SU-DHL-6 (cell line): ENCODE results near the gene CD70.

Experiments
- CTCF ChIP-seq: fragments of 200-600 bp; sonication (generic); IDR thresholded peaks from one replicate; pipeline ENCODE4 v1.5.1; 2017; ENCODE audit warnings: antibody characterized with exemption, mild to moderate bottlenecking, low read length, moderate library complexity; ENCODE audit not compliant: insufficient read depth, poor library complexity, severe bottlenecking
- EZH2phosphoT487 ChIP-seq: fragments of 200-600 bp; sonication (generic), shearing (Covaris generic); conservative IDR thresholded peaks from 2 replicates; pipeline ENCODE4 v1.6.1; 2018; ENCODE audit warnings: mild to moderate bottlenecking, antibody characterized with exemption, low read length, moderate library complexity, mixed read lengths

- no peak for TF ChIP-seq CTCF
- no peak for TF ChIP-seq EZH2phosphoT487
Measured at GRCh38 chr19:6551091-6551490, 39.9 kb downstream of the CD70 start.
